ENCODE measurements around the gene CISH.

DNA sequence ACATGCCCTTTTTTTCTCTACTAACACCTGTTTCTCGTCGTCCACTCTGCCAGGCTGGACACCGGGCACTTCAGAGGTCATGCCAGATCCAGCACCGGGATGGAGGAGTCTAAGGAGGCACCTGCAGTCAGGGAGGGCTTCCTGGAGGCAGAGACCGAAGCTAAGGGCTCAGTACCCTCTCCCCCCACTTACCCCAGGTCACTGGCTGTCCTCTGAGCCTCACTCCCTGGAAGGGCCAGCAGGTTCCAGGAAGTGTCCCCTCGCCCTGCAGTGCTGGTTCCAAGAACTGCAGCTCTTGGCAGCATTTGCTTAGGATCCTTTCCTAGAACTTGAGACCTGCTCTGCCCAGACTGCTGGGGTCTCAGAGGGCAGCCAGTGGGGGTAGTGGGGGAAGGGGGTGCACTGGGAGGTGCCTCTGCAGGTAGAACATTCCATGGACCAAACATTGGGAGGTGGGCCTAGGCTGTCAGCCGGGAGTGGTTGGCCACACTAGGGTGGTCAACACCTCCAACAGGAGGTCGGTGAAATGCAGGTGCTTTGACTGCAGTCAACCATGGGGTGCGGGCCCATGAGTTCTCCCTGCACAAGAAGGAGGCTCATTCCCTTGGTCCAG is 11.3 kb downstream of the CISH start:
- TF ChIP-seq, protein P1, sequence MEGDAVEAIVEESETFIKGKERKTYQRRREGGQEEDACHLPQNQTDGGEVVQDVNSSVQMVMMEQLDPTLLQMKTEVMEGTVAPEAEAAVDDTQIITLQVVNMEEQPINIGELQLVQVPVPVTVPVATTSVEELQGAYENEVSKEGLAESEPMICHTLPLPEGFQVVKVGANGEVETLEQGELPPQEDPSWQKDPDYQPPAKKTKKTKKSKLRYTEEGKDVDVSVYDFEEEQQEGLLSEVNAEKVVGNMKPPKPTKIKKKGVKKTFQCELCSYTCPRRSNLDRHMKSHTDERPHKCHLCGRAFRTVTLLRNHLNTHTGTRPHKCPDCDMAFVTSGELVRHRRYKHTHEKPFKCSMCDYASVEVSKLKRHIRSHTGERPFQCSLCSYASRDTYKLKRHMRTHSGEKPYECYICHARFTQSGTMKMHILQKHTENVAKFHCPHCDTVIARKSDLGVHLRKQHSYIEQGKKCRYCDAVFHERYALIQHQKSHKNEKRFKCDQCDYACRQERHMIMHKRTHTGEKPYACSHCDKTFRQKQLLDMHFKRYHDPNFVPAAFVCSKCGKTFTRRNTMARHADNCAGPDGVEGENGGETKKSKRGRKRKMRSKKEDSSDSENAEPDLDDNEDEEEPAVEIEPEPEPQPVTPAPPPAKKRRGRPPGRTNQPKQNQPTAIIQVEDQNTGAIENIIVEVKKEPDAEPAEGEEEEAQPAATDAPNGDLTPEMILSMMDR (IDR thresholded peaks at IDR 0.05 in 2 of 3, conservative IDR thresholded peaks at IDR 0.05 in 1 of 3; ENCODE audit: control insufficient read depth in 2 of 3, extremely low read depth in 1 of 3, insufficient read depth in 1 of 3, low read depth in 3 of 3, low read length in 3 of 3), result no peak
- TF ChIP-seq ZNF24 (IDR thresholded peaks at IDR 0.05) (no peak), YY1 (IDR thresholded peaks at IDR 0.05; ENCODE audit: low read depth, low read length) (no peak), LARP7 (IDR thresholded peaks at IDR 0.05) (no peak), TCF12 (IDR thresholded peaks at IDR 0.05; ENCODE audit: low read depth, low read length) (no peak), IKZF2 (IDR thresholded peaks at IDR 0.05) (no peak), IRF3 (IDR thresholded peaks at IDR 0.05) (no peak), POLR2A (IDR thresholded peaks at IDR 0.05; ENCODE audit: low read depth, low read length) (no peak), CHD2 (IDR thresholded peaks at IDR 0.05; ENCODE audit: borderline replicate concordance, low read depth, low read length) (no peak), CHD4 (IDR thresholded peaks at IDR 0.05) (no peak)

Data from GM12878 (cell line).